ENCODE measurements around the gene SPPL3.

SPPL3 gene

DNA sequence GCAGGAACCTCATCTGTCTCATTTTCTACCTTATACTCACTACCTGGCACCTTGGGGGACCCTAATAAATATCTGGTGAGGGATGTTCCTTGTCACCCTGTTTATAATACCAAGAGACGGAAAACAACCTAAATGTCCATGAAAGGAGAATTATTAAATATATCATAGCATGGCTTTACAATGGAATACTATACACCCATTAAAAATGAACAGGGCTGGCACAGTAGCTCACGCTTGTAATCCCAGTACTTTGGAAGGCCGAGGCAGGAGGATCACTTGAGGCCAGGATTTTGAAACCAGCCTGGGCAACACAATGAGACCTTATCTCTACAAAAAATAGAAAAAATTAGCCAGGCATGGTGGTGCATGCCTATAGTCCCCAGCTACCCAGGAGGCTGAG lies 34.3 kb upstream of the SPPL3 start:
- no peaks in the 10 kb centered on the region for H3K9me3 ChIP-seq (ENCODE audit: insufficient read depth, low read depth, low read length)
- H3K4me1 ChIP-seq (ENCODE audit: insufficient read depth, low read length): no peaks in the 10 kb centered on the region
- 88% methylated on average over 2 of the region's 3 CpGs for WGBS
- H3K4me3 ChIP-seq (ENCODE audit: low read length): no peak overlapping the region
- no peaks in the 10 kb centered on the region for H3K36me3 ChIP-seq (ENCODE audit: insufficient read depth, low read length)
- H3K9ac ChIP-seq (ENCODE audit: low read depth, low read length): no peak overlapping the region
- no peaks in the 10 kb centered on the region for H3K27me3 ChIP-seq (ENCODE audit: insufficient read depth, low read length)
- no peak overlapping the region for H3K27ac ChIP-seq (ENCODE audit: low read depth, low read length)

DNA sequence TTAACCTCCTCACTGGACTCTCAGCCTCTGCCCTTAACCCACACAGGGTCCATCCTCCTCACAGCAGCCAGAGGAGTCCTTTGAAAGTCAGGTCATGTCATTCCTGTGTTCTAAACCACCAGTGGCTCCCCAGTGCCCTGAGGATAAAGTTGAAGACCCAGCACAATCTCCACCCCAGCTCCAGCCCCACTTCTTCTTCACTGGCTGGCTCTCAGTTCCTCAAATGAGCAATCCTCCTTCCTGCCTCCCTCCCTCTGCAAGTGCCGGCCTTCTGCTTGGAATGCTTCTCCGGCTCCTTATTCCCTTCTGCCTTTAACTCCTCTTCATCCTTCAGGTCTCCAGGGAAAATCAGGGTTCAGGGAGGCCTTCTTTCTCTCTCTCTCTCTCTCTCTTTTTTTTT lies 32.0 kb upstream of the SPPL3 start:
- H3K27ac ChIP-seq (ENCODE audit: low read depth, low read length): no peak overlapping the region
- no peak overlapping the region for H3K9ac ChIP-seq (ENCODE audit: low read depth, low read length)
- H3K4me3 ChIP-seq (ENCODE audit: low read length): no peak overlapping the region
- H3K27me3 ChIP-seq (ENCODE audit: insufficient read depth, low read length): no peaks in the 10 kb centered on the region
- 69% methylated on average over 2 of the region's 2 CpGs for WGBS
- H3K4me1 ChIP-seq (ENCODE audit: insufficient read depth, low read length): no peaks in the 10 kb centered on the region
- no peaks in the 10 kb centered on the region for H3K9me3 ChIP-seq (ENCODE audit: insufficient read depth, low read depth, low read length)
- no peaks in the 10 kb centered on the region for H3K36me3 ChIP-seq (ENCODE audit: insufficient read depth, low read length)

DNA sequence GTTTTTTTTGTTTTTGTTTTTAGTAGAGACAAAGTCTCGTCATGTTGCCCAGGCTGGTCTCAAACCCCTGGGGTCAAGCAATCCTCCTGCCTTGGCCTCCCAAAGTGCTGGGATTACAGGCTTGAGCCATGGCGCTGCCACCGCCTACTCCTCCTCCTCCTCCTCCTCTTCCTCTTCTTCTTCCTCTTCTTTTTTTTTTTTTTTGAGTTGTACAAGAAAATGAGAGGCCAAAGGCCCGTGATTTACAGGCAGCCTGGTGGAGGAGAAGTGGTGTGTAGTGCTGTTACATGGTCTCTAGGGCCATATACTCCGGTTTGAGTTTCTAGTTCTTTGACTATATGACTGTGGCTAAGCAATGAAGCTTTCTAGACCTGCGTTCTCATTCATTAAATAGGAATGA lies 29.6 kb upstream of the SPPL3 start:
- H3K4me3 ChIP-seq (ENCODE audit: low read length): no peak overlapping the region
- 87% methylated on average over 5 of the region's 6 CpGs for WGBS
- 0 out of 2 replicates have a peak, but pooled peaks cover 7% of the 10 kb centered on the region for H3K4me1 ChIP-seq (ENCODE audit: insufficient read depth, low read length)
- no peak overlapping the region for H3K27ac ChIP-seq (ENCODE audit: low read depth, low read length)
- H3K27me3 ChIP-seq (ENCODE audit: insufficient read depth, low read length): no peaks in the 10 kb centered on the region
- H3K9ac ChIP-seq (ENCODE audit: low read depth, low read length): no peak overlapping the region
- no peaks in the 10 kb centered on the region for H3K36me3 ChIP-seq (ENCODE audit: insufficient read depth, low read length)
- no peaks in the 10 kb centered on the region for H3K9me3 ChIP-seq (ENCODE audit: insufficient read depth, low read depth, low read length)

- no peaks in the 10 kb centered on the region for H3K9me3 ChIP-seq (ENCODE audit: insufficient read depth, low read depth, low read length)
- H3K27me3 ChIP-seq (ENCODE audit: insufficient read depth, low read length): no peaks in the 10 kb centered on the region
- no peak overlapping the region for H3K27ac ChIP-seq (ENCODE audit: low read depth, low read length)
- 0 out of 2 replicates have a peak, but pooled peaks cover 7% of the 10 kb centered on the region for H3K4me1 ChIP-seq (ENCODE audit: insufficient read depth, low read length)
- H3K4me3 ChIP-seq (ENCODE audit: low read length): no peak overlapping the region
- no peak overlapping the region for H3K9ac ChIP-seq (ENCODE audit: low read depth, low read length)
- WGBS: 89% methylated on average over 9 of the region's 9 CpGs
- H3K36me3 ChIP-seq (ENCODE audit: insufficient read depth, low read length): no peaks in the 10 kb centered on the region
Observed at GRCh38 chr12:120932956-120933526, 28.9 kb upstream of the SPPL3 start.

- Histone ChIP-seq H3K4me3 (ENCODE audit: low read length) (no peak overlapping the region), H3K9ac (ENCODE audit: low read depth, low read length) (no peak overlapping the region), H3K9me3 (ENCODE audit: insufficient read depth, low read depth, low read length) (no peaks in the 10 kb centered on the region), H3K4me1 (ENCODE audit: insufficient read depth, low read length) (0 out of 2 replicates have a peak, but pooled peaks cover 7% of the 10 kb centered on the region), H3K36me3 (ENCODE audit: insufficient read depth, low read length) (no peaks in the 10 kb centered on the region), H3K27ac (ENCODE audit: low read depth, low read length) (no peak overlapping the region), H3K27me3 (ENCODE audit: insufficient read depth, low read length) (no peaks in the 10 kb centered on the region)
- WGBS: 93% methylated on average over 7 of the region's 7 CpGs
Observed at GRCh38 chr12:120932058-120932457, 27.9 kb upstream of the SPPL3 start.

DNA sequence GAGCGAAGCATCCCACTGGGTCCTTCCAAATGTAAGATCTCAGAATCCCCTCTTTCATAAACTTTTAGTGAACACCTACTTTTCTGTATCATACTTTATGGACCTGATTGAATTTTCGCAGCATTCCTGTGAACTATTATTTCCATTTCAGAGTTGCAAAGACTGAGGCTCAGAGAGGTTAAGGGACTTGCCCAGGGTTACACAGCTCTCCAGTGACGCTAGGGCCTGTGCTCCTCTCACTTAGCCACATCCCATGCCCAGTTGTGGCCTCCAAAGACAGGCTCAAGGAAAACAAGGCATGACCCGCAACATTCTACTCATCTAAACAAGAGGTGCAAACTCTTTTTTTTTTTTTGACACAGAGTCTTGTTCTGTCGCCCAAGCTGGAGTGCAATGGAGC lies 25.9 kb upstream of the SPPL3 start:
- H3K9me3 ChIP-seq (ENCODE audit: insufficient read depth, low read depth, low read length): no peaks in the 10 kb centered on the region
- WGBS: 93% methylated on average over 5 of the region's 5 CpGs
- H3K9ac ChIP-seq (ENCODE audit: low read depth, low read length): no peak overlapping the region
- no peaks in the 10 kb centered on the region for H3K27me3 ChIP-seq (ENCODE audit: insufficient read depth, low read length)
- H3K36me3 ChIP-seq (ENCODE audit: insufficient read depth, low read length): no peaks in the 10 kb centered on the region
- H3K4me1 ChIP-seq (ENCODE audit: insufficient read depth, low read length): peaks cover 20% of the 10 kb centered on the region
- H3K4me3 ChIP-seq (ENCODE audit: low read length): no peak overlapping the region
- H3K27ac ChIP-seq (ENCODE audit: low read depth, low read length): no peak overlapping the region

- peak overlapping the region; percentile 62 for H3K9ac ChIP-seq (ENCODE audit: low read depth, low read length)
- H3K9me3 ChIP-seq (ENCODE audit: insufficient read depth, low read depth, low read length): no peaks in the 10 kb centered on the region
- H3K4me1 ChIP-seq (ENCODE audit: insufficient read depth, low read length): peaks cover 20% of the 10 kb centered on the region
- H3K27ac ChIP-seq (ENCODE audit: low read depth, low read length): peak overlapping the region; percentile 59; the same call in 1 of the 2 replicates
- H3K27me3 ChIP-seq (ENCODE audit: insufficient read depth, low read length): no peaks in the 10 kb centered on the region
- no peak overlapping the region for H3K4me3 ChIP-seq (ENCODE audit: low read length)
- H3K36me3 ChIP-seq (ENCODE audit: insufficient read depth, low read length): no peaks in the 10 kb centered on the region
- WGBS: 77% methylated on average over 13 of the region's 13 CpGs
Observed at GRCh38 chr12:120928864-120929652, 24.9 kb upstream of the SPPL3 start.

DNA sequence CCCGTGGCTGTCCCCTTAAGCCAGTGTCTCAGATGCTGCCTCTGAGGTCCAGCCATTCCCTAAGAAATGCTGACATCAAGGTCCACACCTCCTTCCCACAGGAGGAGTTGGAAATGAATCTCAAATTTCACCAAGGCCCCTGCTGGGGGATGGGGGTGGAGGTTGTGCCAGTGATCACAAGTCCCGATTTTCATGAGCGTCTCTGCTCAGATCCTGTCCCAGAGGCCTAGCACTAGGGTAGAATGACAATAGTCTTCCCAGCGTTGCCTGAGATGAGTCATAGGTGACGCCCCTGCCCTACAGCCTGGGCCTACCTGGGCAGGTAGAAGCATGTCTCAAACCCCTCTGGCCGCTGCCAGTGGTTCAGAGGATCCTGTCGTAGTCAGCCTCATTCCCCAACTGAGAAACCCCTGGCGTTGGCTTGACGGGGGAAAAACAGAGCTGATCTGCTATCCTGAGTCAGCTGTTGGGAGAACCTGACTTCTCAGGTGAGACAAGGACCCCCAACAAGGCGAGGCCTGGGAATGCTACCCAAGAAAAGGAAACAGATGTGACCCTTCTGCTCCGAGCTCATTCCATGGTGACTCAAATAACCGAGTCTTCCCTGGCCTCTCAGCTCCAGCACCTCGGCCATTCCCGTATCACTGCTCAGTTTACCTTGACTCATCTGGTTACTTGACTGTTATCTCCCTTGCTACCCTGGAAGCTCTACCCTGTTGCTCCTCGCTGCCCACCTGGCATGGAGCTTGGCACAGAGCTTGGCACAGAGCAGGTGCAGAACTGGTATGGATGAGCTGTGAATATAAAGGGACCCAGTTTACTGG lies 21.8 kb upstream of the SPPL3 start:
- Histone ChIP-seq H3K36me3 (ENCODE audit: insufficient read depth, low read length) (no peaks in the 10 kb centered on the region), H3K4me1 (ENCODE audit: insufficient read depth, low read length) (peaks cover 20% of the 10 kb centered on the region), H3K27me3 (ENCODE audit: insufficient read depth, low read length) (no peaks in the 10 kb centered on the region), H3K9ac (ENCODE audit: low read depth, low read length) (peak overlapping the region; percentile 29; the same call in 1 of the 2 replicates), H3K9me3 (ENCODE audit: insufficient read depth, low read depth, low read length) (no peaks in the 10 kb centered on the region), H3K4me3 (ENCODE audit: low read length) (no peak overlapping the region), H3K27ac (ENCODE audit: low read depth, low read length) (peak overlapping the region; percentile 66; the same call in 1 of the 2 replicates)
- WGBS: 57% methylated on average over 15 of the region's 15 CpGs

DNA sequence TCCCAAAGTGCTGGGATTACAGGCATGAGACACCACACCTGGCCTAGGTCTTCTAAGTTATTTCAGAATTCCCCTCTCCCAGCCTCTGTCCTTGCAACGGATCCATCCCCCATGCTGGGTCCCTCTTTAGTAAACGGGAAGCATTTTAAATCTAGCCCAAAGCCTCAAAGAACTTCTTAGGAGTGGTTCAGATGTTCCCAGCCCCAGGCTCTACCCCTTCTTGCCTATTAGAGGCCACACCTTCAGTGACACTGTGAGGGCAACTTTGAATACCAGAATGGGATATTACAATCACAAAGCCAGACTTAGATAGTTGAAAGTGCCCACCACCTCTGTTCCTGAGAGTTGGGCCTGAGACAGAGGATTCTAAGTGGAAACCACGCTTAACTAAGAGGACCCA lies 18.1 kb upstream of the SPPL3 start:
- WGBS: 41% methylated on average over 3 of the region's 3 CpGs
- no peaks in the 10 kb centered on the region for H3K27me3 ChIP-seq (ENCODE audit: insufficient read depth, low read length)
- H3K9me3 ChIP-seq (ENCODE audit: insufficient read depth, low read depth, low read length): 0 out of 2 replicates have a peak, but pooled peaks cover 2% of the 10 kb centered on the region
- no peaks in the 10 kb centered on the region for H3K36me3 ChIP-seq (ENCODE audit: insufficient read depth, low read length)
- H3K4me1 ChIP-seq (ENCODE audit: insufficient read depth, low read length): peaks cover 13% of the 10 kb centered on the region
- no peak overlapping the region for H3K9ac ChIP-seq (ENCODE audit: low read depth, low read length)
- H3K27ac ChIP-seq (ENCODE audit: low read depth, low read length): peak overlapping the region; percentile 46; the same call in 1 of the 2 replicates
- H3K4me3 ChIP-seq (ENCODE audit: low read length): no peak overlapping the region

- Histone ChIP-seq H3K9ac (ENCODE audit: low read depth, low read length) (no peak overlapping the region), H3K27me3 (ENCODE audit: insufficient read depth, low read length) (no peaks in the 10 kb centered on the region), H3K27ac (ENCODE audit: low read depth, low read length) (no peak overlapping the region), H3K4me3 (ENCODE audit: low read length) (no peak overlapping the region), H3K36me3 (ENCODE audit: insufficient read depth, low read length) (no peaks in the 10 kb centered on the region), H3K9me3 (ENCODE audit: insufficient read depth, low read depth, low read length) (0 out of 2 replicates have a peak, but pooled peaks cover 2% of the 10 kb centered on the region), H3K4me1 (ENCODE audit: insufficient read depth, low read length) (peaks cover 13% of the 10 kb centered on the region)
Observed at GRCh38 chr12:120921637-120922036, 17.5 kb upstream of the SPPL3 start.

- 97% methylated on average over 3 of the region's 3 CpGs for WGBS
- 0 out of 2 replicates have a peak, but pooled peaks cover 2% of the 10 kb centered on the region for H3K9me3 ChIP-seq (ENCODE audit: insufficient read depth, low read depth, low read length)
- H3K27ac ChIP-seq (ENCODE audit: low read depth, low read length): no peak overlapping the region
- H3K4me3 ChIP-seq (ENCODE audit: low read length): no peak overlapping the region
- no peaks in the 10 kb centered on the region for H3K27me3 ChIP-seq (ENCODE audit: insufficient read depth, low read length)
- peaks cover under 1% of the 10 kb centered on the region; the same call in 1 of the 2 replicates for H3K4me1 ChIP-seq (ENCODE audit: insufficient read depth, low read length)
- H3K9ac ChIP-seq (ENCODE audit: low read depth, low read length): no peak overlapping the region
- no peaks in the 10 kb centered on the region for H3K36me3 ChIP-seq (ENCODE audit: insufficient read depth, low read length)
Observed at GRCh38 chr12:120920178-120920577, 16.0 kb upstream of the SPPL3 start.

Measured in HUES64 (cell line).